ENCODE data around the gene SLC25A13.

Gene SLC25A13

DNA sequence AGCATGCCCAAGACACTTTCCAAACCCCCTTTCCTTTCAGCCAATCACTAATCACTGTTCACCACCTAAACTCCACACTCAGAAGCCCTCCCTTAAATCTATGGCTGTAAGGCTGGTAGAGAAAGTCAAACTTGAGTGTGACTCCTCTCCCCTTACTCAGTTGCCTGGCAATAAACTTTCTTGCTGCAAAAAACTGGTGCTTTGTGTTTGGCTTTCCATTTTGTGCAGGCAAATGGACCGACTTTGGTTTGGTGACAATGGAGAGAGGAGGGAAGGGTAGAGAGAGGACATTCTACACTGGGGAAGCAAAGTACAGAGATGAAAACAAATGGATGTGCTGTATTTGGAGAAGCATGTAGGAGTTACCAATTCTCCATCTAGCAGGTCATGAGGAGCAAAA is 84.9 kb downstream of the SLC25A13 start:
- no peak for DNase-seq

- DNase-seq, result no peak
Measured at GRCh38 chr7:96236198-96237039, 85.5 kb downstream of the SLC25A13 start.

DNA sequence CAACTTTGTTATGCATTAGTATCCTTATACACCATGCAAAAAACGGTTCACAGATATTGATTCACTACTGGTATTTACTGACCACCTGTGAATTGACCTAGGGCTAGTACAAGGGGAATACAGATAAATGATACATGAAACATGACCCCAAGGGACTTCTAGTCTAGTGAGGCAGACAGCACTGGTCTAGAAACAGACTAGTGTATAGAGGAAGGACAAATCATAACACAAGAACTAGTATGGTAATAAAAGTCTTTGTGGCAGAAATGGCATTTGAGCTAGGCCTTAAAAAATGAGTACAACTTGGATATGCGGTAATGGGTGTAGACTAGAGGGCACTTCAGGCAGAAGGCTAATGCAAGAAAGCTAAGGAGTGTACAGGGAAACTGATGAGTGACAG is 86.6 kb downstream of the SLC25A13 start:
- no peak for DNase-seq

GRCh38 chr7:96233528-96234154 is 88.3 kb downstream of the SLC25A13 start:
- no peak for DNase-seq

DNA sequence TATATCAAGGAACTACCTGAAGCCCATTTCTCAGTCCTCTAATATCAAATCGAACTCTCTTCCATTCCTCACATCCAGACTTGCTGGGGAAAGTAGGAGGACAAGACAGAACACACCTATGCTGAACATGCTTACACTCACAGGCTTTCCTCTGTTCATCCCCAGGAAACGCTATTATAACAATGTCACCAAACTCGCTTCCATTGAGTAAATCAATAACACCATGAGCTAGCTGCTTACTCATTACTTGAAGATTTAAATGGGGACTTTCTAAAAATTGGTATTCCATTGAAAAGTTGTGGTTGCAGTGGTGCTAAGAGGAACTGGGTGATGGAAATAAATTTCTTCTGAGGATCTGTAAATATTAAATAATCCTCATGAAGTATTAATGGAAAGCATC is 88.8 kb downstream of the SLC25A13 start:
- DNase-seq, result no peak

GRCh38 chr7:96228760-96229159 is 93.1 kb downstream of the SLC25A13 start:
- no peak for DNase-seq

DNA sequence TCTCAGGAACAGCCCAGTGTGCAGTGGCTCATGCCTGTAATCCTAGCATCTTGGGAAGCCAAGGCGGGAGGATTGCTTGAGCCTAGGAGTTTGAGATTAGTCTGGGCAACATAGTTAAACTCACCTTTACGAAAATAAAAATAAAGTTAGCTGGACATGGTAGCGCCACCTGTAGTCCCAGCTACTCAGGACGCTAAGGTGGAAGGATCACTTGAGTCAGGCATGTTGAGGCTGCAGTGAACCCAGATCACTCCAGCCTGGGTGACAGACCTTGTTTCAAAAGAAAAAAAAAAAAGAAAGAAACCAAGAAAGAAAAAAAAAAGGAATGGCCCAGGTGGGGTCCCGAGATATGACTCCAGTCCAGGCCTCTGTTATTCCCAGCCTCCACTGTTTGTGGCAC is 96.6 kb downstream of the SLC25A13 start:
- DNase-seq, result no peak

DNA sequence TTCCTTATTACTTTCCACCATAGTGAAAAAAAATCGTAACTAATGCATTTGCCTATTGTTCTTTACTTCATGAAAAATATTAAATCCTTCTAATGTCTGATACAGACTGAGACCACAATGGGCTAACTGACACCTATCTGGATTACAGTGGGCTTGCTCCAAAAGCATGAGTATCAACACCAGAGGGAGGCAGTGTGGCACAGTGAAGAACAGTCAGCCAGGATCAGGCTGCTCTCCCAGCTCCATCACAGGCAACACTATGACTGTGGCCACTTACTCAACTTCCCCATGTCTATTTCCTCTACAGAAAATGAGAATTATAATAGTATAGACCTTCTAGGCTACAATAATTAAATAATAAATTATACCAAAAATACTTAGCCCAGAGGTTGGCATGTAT is 97.2 kb downstream of the SLC25A13 start:
- no peak for DNase-seq

- DNase-seq, result no peak
Measured at GRCh38 chr7:96224073-96224472, 97.8 kb downstream of the SLC25A13 start.

DNA sequence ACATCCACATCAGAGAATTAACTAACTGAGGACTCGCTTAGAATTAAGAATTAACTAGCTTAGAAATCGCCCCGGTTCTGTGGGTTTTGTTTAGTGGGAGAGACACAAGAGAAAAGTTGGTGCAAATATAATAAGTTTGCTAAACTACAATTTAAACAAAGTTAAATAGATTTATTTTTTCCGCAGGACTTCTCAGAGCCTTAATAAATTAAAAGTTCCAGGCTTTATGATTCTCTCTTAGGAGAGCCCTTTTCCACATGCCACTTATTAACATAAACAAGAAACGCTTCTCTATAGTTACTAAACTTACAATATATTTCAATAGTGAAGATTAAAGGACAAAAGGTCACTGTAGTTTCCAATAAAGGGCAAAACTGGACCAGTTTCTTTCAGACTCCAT is 100.0 kb downstream of the SLC25A13 start:
- DNase-seq, result no peak

DNA sequence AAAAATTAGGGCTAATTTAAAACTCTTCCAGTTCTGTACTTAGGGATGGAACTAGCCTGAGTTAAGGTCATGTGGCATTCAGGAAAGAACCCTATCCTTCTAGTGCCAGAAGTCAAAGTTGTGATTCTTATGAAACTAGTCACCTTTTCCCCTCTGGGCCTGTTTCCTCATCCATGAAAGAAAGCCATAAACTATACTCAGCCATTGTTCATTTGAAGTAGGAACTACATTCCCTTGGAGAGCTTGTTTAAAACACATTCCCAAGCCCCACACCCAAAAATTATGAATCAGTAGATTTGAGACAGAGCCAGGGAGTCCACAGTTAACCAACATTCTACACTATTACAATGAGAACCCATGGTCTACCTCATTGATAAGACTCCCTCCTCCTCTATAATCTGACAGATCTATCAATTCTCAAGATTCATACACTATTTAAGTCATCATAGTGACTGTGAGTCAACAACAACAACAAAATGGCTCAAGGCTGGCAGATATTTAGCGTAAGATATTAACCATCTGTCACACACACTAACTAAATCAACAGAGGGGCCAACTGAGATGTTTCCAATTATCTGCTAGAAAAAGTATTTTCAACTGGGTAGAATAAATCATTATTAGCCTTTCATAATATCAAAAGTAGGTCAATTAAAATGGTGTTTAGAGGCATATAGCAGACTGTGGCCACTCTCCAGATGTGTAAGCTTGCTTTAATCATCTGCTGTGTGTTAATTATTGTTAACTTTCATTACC is 102.3 kb downstream of the SLC25A13 start:
- no peak for DNase-seq

DNA sequence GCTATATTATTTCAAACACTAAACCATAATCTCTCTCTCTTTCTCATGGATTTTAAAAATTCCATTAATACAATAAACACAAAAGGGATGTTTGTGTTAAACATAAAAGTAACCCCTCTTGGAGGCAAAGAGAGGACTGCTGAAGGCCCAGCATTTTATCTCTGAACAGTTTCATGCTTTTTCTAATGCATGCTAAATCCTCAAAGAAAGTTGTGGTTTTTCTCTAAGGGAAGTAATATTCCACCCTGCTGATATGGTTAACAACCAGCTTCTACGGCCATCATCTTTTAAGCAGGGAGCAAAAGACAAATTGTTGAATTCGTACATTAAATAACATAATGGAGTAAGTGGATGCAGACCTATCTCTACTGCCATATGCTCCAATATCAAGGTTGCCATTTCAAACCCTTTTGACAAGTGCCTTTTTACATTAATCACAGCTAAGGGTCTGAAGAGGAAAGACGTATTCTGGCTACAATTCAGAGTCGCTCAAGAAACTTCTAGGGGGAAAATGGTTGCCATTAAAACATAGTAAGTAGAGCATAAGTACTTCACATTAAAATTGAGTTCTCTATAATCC is 103.1 kb downstream of the SLC25A13 start:
- no peak for DNase-seq

DNA sequence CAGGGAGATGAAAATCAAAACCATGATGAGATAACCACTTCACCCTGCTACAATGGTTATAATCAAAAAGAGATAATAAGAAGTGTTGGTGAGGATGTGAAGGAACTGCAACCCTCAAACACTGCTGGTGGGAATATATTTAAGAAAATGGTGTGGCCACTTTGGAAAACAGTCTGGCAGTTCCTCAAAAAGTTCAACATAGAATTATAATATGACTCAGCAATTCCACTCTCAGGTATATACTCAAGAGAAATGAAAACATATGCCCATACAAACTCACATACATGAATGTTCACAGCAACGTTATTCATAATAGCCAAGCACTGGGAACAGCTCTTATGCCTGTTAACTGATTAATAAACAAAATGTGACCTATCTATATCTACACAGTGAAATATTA is 104.8 kb downstream of the SLC25A13 start:
- DNase-seq, result no peak

GRCh38 chr7:96216373-96216772 is 105.5 kb downstream of the SLC25A13 start:
- DNase-seq, result no peak

GRCh38 chr7:96212474-96212873 is 109.4 kb downstream of the SLC25A13 start:
- DNase-seq, result no peak

DNA sequence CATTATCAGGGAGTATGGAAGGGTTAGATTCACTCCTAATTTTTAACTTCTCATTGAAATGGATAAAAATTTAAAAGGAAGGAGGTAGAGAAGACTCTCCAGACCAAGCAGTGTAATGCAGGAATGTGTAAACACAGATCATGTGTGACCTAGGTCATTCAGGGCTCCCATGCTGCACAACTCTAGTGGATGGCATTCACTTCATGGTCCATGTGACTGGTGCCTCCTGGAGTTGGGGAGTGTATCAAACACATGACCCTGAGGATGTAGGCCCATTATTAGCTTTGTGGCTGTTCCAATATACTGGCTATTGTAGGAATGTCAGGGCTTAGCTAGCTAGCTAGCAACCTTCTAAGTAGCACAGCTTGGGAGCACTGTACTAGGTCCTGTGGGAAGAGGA is 109.9 kb downstream of the SLC25A13 start:
- DNase-seq, result no peak

DNA sequence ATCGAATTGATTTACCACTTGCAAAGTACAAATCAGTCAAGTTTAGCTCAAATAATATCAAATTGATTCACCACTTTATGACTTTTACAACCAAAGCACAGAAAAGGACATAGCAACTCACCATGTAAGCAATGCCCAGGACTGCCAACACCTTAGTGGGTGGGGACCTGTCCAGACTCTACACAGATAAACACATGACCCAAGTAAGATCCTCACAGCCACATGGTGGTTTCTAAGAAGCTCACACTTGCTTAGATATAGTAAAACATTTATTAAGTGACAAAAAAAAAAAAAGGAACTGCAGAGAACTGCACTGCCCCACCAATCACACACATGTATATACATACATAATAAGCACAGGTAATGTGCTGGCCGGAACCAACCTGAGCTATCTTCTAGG is 116.2 kb downstream of the SLC25A13 start:
- no peak for DNase-seq

DNA sequence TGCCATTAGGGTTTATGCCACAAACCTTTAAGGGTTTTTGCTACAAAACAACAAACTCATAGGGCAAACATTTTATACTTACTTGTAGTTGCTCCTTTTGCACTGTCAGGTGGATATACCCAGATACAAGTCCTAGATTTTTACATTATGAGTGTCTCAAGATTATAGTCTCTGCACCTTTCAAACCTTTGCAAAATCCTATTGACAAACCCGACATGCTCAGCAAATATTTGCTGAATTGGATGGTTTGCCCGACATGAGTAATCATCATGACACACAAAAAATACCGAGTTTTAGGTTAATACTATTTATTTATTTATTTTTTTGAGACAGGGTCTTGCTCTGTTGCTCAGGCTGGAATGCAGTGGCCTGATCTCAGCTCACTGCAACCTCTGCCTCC is 117.3 kb downstream of the SLC25A13 start:
- no peak for DNase-seq

DNA sequence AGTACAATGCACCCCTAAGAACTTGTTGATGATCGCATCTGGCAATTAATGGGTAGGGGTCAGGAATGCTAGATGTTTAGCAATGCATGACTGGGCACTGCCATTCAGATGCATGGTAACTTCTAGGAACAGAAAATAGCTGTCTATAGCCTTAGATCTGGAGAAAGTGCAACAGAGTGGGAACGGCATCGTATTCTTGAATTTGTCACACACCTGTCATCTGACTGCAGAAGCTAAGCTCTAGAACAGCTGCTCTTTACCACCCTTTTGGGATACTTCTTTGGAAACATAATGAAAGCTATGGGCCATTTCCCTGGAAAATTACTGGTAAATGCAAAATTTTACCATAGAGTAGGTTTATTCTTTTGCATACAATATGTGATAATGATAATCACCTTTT is 118.1 kb downstream of the SLC25A13 start:
- no peak for DNase-seq

DNA sequence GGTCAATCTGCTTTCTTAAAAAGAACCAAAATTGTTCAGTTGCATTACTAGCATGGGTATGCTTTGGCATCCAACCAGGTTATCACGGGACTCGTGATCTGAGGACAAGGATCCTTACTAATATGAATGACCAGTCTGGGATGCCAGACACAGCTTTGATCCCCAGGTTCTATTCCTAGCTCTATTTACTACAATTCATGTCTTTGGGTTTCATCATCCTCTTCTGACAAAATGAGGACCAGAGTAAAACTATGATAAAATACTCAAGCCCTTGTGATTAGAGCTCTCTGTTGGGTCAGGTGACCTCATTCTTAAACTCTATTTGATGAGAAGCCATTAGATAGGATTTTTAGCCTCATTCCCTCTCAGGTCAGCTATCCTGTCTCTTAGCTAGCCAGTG is 119.8 kb downstream of the SLC25A13 start:
- no peak for DNase-seq

DNA sequence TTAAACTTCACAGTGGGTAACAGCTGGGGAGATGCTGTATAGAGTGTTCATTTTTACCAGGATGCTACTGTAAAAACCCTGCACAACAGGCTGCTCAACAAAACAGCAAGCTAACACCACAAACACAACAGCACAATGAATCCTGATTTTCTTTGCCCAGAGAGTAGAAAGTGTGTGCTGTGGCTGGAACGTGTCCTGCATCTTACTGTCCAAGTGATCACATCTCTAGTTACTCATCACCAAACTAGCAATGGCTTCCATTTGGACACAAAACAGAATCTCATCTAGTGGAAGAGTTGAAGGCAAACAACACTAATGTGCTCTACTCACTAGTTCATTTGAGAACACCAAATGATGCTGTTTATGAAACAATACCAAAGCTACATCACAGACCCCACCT is 121.2 kb downstream of the SLC25A13 start:
- no peak for DNase-seq

- no peak for DNase-seq
Measured at GRCh38 chr7:96199421-96199820, 122.5 kb downstream of the SLC25A13 start.

DNA sequence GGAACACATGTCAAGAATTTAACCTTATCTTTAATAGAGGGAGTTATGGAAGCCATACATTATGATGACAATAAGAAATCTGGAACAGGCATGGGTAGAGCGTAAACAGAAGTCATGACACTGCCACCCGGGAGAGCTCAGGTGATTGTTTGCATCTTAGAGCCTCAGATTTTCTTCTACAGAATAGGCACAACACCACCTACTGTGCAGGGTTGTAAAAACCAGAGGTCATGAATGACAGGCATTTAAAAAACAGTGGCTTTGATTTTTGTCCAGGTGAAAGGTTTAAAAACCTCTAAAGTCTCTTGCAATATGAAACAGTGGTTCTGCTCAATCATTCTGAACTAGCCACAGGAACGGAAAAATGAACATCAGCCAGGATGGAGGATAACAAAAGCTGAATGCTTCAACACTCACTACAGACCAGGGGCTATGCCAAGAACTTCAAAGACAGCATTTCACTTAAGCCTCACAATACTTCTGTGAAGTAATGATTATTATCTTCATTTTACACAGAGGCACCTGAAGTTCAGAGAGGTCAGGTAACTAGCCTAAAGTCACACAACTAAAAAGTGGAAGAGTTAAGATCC is 123.8 kb downstream of the SLC25A13 start:
- no peak for DNase-seq

Data from activated effector memory CD4-positive, alpha-beta T cell treated with anti-CD3 and anti-CD28 coated beads, Interleukin-2, amount 50 U/mL, for 16 hours (primary cell).